Measurements from ENCODE around the gene ONECUT3. TPM values are rescaled to one million over a fixed set of nuclear protein-coding genes. Genes with fewer than 3 reads are reported as not detected.
A peak's percentile ranks its signal among the peaks of the same experiment; 100 is the strongest.

Gene ONECUT3
- total RNA-seq, 1 experiment from 2014 or later, result not detected

DNA sequence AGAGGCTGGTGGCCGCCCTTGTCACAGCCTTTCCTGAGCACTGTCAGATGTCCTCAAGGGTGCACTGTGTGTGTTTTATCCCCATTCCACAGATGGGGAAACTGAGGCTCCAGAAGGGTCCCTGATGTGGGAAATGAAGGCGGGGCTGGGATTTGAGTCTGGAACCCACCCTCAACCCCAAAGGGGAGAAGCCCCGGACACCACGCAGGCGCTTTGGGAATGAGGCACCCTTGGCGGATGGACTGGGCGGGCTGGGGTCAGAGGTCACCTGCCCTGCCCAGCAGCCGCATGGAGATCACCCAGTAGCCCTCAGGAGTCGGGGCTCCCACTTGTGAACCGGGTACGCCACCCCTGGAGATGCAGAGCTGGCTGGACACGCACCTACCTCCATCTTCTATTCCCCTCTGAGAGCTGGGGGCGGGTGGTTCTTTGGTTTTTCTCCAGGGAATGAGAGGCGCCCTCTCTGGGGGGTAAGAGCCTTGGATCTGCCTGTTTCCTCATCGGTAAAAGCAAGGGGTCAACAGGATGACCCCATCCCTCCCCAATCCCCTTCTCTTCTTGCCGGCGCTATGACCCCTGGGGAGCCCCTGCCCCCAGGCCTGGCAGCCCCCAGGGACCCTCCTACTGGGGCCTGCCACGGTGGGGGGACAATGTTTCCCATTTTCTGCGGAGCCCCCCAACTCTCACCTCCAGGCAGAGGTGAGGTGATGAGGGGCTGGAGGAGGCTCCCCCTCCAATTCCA, 8.3 kb upstream of the ONECUT3 start:
- no TSS peak for BruUV-seq (replicated peaks)
- Mint-ChIP-seq H3K27me3 (ENCODE audit: insufficient read depth, unreplicated experiment) (peaks cover 2% of the 10 kb centered on the region), H3K4me1 (ENCODE audit: low read depth, unreplicated experiment) (no peaks in the 10 kb centered on the region), H3K36me3 (ENCODE audit: insufficient read depth, unreplicated experiment) (peaks cover 6% of the 10 kb centered on the region), H3K27ac (ENCODE audit: unreplicated experiment) (no peak overlapping the region), H3K9me3 (ENCODE audit: unreplicated experiment) (no peaks in the 10 kb centered on the region), H3K4me3 (ENCODE audit: unreplicated experiment) (no peak overlapping the region)
- intact Hi-C loops (cut with micrococcal nuclease; ENCODE audit: unreplicated experiment), result no loop called here
- H3K27me3 ChIP-seq (replicated peaks; ENCODE audit: control insufficient read depth, insufficient read depth, low read length), result peaks cover 8% of the 10 kb centered on the region
- no peak overlapping the region for H3K4me3 ChIP-seq (ENCODE audit: low read depth, low read length)
- POLR2A ChIA-PET, result no interaction called here
- peaks cover 26% of the 10 kb centered on the region for H3K4me1 ChIP-seq
- CTCF ChIA-PET, result no interaction called here
- H3K36me3 ChIP-seq (ENCODE audit: control insufficient read depth, insufficient read depth, low read length), result no peaks in the 10 kb centered on the region
- TF ChIP-seq, protein P1, sequence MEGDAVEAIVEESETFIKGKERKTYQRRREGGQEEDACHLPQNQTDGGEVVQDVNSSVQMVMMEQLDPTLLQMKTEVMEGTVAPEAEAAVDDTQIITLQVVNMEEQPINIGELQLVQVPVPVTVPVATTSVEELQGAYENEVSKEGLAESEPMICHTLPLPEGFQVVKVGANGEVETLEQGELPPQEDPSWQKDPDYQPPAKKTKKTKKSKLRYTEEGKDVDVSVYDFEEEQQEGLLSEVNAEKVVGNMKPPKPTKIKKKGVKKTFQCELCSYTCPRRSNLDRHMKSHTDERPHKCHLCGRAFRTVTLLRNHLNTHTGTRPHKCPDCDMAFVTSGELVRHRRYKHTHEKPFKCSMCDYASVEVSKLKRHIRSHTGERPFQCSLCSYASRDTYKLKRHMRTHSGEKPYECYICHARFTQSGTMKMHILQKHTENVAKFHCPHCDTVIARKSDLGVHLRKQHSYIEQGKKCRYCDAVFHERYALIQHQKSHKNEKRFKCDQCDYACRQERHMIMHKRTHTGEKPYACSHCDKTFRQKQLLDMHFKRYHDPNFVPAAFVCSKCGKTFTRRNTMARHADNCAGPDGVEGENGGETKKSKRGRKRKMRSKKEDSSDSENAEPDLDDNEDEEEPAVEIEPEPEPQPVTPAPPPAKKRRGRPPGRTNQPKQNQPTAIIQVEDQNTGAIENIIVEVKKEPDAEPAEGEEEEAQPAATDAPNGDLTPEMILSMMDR (IDR thresholded peaks at IDR 0.05; ENCODE audit: insufficient read depth in 1 of 2, low read depth in 1 of 2, low read length in 1 of 2, severe bottlenecking in 1 of 2, unreplicated experiment in 1 of 2), result no peak
- no peaks in the 10 kb centered on the region; the same call in 1 of the 2 replicates for H3K9me3 ChIP-seq
- DNase-seq, result no peak

GRCh38 chr19:1745589-1746031, 7.7 kb upstream of the ONECUT3 start:
- intact Hi-C loops (cut with micrococcal nuclease; ENCODE audit: unreplicated experiment), result no loop called here
- DNase-seq, result no peak

GRCh38 chr19:1746401-1747284, 6.7 kb upstream of the ONECUT3 start:
- Histone ChIP-seq H3K36me3 (ENCODE audit: control insufficient read depth, insufficient read depth, low read length) (no peaks in the 10 kb centered on the region), H3K4me3 (ENCODE audit: low read depth, low read length) (no peak overlapping the region), H3K27me3 (replicated peaks; ENCODE audit: control insufficient read depth, insufficient read depth, low read length) (peaks cover 12% of the 10 kb centered on the region), H3K9me3 (no peaks in the 10 kb centered on the region), H3K4me1 (peaks cover 26% of the 10 kb centered on the region)
- intact Hi-C loops (cut with micrococcal nuclease; ENCODE audit: unreplicated experiment), result no loop called here
- H3K4me3 Mint-ChIP-seq (ENCODE audit: unreplicated experiment), result no peak overlapping the region
- H3K9me3 Mint-ChIP-seq (ENCODE audit: unreplicated experiment), result no peaks in the 10 kb centered on the region
- DNase-seq, result peak; percentile 47 to 71
- ChIA-PET POLR2A (interaction anchor here (0.6 kb wide), 1 partner anchor 154 kb away, joined by 4 read pairs; no protein-coding TSS in a partner anchor), CTCF (interaction anchor here (1.0 kb wide), 3 partner anchors 35 to 200 kb away, joined by 3 to 4 read pairs (median 3); no protein-coding TSS in a partner anchor)
- H3K36me3 Mint-ChIP-seq (ENCODE audit: insufficient read depth, unreplicated experiment), result peaks cover 6% of the 10 kb centered on the region
- BruUV-seq (replicated peaks), result no TSS peak
- TF ChIP-seq, protein P1 (IDR thresholded peaks at IDR 0.05; ENCODE audit: insufficient read depth in 1 of 2, low read depth in 1 of 2, low read length in 1 of 2, severe bottlenecking in 1 of 2, unreplicated experiment in 1 of 2), result no peak
- H3K4me1 Mint-ChIP-seq (ENCODE audit: low read depth, unreplicated experiment), result no peaks in the 10 kb centered on the region
- H3K27ac Mint-ChIP-seq (ENCODE audit: unreplicated experiment), result no peak overlapping the region
- peaks cover 10% of the 10 kb centered on the region for H3K27me3 Mint-ChIP-seq (ENCODE audit: insufficient read depth, unreplicated experiment)

More at GRCh38 chr19:1745589-1746031, 7.7 kb upstream of the ONECUT3 start:
- Histone ChIP-seq H3K4me3 (ENCODE audit: low read depth, low read length) (no peak overlapping the region), H3K9me3 (no peaks in the 10 kb centered on the region), H3K4me1 (peaks cover 26% of the 10 kb centered on the region), H3K36me3 (ENCODE audit: control insufficient read depth, insufficient read depth, low read length) (no peaks in the 10 kb centered on the region), H3K27me3 (replicated peaks; ENCODE audit: control insufficient read depth, insufficient read depth, low read length) (peaks cover 10% of the 10 kb centered on the region)
- Mint-ChIP-seq H3K27me3 (ENCODE audit: insufficient read depth, unreplicated experiment) (peaks cover 5% of the 10 kb centered on the region), H3K4me3 (ENCODE audit: unreplicated experiment) (no peak overlapping the region), H3K4me1 (ENCODE audit: low read depth, unreplicated experiment) (no peaks in the 10 kb centered on the region), H3K36me3 (ENCODE audit: insufficient read depth, unreplicated experiment) (peaks cover 6% of the 10 kb centered on the region), H3K9me3 (ENCODE audit: unreplicated experiment) (no peaks in the 10 kb centered on the region), H3K27ac (ENCODE audit: unreplicated experiment) (no peak overlapping the region)
- BruUV-seq (replicated peaks), result no TSS peak
- TF ChIP-seq, protein P1 (IDR thresholded peaks at IDR 0.05; ENCODE audit: insufficient read depth in 1 of 2, low read depth in 1 of 2, low read length in 1 of 2, severe bottlenecking in 1 of 2, unreplicated experiment in 1 of 2), result no peak
- ChIA-PET CTCF (no interaction called here), POLR2A (no interaction called here)
